Amniotic stem cell (primary cell): Measurements from ENCODE around the gene CPHXL2.
A peak's percentile ranks its signal among the peaks of the same experiment; 100 is the strongest.

Experiments used
- DNase-seq: peaks from one replicate; lab custom pipeline; 2025; lab: John Stamatoyannopoulos, UW

The CPHXL2 gene

DNA sequence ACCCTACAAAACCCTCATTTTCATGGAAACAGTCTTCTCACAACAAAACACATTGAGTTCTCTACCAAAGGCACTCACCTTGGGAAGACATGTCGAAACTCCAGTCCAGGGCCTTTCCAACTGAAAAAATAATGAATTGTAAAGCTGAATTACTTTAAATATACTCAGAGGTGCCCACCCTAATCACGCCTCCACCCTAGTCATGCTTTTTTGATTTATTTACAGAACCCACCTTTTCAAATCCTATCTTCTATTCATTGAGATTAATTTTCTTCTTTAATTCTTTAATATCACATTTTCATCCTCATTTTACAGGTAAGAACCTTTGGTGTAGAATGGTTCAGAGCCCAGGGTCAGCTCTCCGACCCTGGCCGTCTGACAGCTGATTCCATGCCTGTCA is at the start of gene CPHXL2:
CPHXL2 (minus strand) TSS at position 101 of the 400 bp plus-strand sequence; CDS start at position 91, 10 bp downstream.
- no peak for DNase-seq

DNA sequence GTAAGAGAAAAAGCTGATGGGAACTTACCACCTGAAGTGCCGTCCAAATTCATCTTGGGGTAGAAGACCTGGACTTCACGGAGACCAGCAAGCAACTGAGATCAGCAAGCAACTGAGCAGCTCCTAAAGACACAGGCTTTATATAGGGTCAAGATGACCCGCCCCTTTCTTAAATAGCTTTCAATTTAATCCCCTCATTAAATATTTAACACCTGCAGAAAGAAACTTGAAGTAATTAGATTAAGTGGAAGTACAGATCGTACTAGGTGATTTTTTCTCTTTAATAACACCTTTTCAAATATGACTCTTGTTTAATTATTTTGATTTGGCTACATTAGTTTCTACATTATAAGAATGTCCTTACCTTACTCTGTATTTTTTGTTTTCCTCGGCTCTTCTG is 49.6 kb upstream of the CPHXL2 start, which contains the start of gene CPHXL:
CPHXL (minus strand) TSS at position 101 of the 400 bp plus-strand sequence; CDS start at position 53, 48 bp downstream.
- no peak for DNase-seq

DNA sequence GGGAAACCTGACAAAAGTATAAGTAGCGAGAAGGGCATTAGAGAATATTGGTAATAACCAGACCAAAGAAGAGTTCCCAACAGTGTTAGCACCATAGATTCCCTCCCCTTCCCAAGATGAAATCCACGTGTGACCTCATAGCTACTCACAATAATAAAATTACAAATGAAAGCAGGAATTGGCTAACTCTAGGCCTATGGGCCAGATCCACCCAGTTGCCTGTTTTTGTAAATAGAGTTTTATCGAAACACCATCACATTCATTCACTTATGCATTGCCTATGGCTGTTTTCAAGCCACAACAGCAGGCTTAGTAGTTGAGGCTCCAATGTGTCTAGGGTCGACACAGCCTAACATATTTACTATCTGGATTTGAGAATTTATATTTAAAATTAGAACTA is 41.6 kb upstream of the CPHXL2 start:
- DNase-seq: no peak

DNA sequence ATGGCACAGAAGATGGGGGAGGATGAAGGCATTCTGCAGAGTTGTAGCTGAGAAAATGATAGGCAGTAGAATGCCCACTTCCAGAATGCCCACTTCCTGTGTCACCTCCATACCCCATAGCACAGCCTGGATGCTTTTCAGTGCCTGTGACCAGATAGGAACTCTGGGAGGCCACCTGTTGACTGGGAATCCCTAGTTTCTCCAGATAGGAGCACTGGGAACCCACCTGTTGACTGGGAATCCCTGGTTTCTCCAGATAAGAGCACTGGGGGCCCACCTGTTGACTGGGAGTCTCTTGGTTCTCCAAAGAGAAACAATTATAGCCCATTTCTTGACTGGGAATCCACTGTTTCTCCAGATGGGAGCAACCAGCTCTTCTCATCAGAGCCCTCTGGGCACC is 37.9 kb upstream of the CPHXL2 start:
- DNase-seq: no peak

DNA sequence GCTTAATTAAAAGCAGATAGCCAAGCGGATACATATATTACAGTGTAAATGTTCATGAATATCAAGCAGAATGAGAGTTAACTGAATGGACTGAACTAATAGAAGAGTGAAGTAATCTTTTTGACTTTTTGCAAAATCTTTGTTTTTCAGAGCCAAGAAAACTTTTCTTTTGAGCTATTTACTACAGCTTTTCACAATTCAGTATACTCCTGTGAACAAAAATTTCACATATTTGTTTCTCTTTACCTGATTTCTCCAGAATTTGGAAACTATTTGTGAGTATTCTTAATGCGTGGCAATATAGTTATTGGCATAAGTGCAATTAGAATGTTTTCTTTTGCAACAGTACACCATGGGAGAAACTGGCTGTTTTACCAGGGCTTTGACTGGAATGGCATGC is 33.5 kb upstream of the CPHXL2 start:
- no peak for DNase-seq

DNA sequence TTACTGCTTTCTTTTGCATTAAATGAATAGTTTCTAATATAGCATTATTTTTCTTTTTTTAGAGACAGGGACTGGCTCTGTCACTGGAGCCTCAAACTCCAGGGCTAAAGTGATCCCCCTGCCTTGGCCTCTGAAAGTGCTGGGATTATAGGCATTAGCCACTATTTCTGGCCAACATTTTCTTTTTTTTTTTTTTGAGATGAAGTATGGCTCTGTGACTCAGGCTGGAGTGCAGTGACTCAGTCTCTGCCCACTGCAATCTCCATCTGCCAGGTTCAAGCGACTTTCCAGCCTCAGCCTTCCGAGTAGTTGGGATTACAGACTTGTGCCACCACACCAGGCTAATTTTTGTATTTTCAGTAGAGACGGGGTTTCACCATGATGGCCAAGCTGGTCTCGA is 26.5 kb upstream of the CPHXL2 start:
- peak; percentile 6 for DNase-seq

DNA sequence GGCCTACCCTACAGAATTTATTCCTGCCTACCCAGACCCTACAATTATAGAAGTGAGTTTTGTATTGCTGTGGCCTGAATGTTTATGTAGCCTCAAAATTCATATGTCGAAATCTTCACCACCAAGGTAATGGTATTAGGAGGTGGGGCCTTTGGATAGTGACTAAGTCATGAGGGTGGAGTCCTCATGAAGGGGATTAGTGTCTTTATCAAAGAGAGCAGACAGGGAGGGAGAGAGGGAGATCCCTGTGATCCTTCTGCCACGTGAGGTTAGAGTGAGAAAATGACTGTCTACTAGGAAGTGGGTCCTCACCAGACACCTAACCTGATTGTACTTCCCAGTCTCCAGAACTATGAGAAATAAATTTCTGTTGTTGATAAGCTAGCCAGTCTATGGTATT is 25.4 kb upstream of the CPHXL2 start:
- DNase-seq: no peak

DNA sequence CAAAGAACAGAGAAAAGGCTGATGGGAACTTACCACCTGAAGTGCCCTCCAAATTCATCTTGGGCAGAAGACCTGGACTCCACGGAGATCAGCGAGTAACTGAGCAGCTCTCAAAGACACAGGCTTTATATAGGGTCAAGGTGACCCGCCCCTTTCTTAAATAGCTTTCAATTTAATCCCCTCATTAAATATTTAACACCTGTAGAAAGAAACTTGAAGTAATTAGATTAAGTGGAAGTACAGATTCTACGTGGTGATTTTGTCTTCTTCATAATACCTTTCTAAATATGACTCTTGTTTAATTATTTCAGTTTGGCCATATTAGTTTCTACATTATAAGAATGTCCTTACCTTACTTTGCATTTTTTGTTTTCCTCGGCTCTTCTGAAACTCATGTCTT is 24.6 kb upstream of the CPHXL2 start, which contains the start of gene DUXB:
DUXB (minus strand) TSS at position 101 of the 400 bp plus-strand sequence; CDS start at position 58, 43 bp downstream.
- no peak for DNase-seq

DNA sequence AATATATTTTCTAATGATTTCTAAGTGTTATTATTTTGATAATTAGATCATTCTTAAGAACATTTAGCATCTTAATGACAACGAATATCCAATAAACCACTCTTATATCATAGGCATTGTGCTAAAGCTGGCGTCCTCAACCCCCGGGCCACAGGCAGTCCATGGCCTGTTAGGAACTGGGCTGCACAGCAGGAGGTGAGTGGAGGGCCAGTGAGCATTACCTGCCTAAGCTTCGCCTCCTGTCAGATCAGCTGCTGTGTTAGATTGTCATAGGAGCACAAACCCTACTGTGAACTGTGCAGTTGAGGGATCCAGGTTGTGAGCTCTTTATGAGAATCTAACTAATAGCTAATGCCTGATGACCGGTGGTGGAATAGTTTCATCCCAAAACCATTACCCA is 20.8 kb upstream of the CPHXL2 start:
- no peak for DNase-seq

DNA sequence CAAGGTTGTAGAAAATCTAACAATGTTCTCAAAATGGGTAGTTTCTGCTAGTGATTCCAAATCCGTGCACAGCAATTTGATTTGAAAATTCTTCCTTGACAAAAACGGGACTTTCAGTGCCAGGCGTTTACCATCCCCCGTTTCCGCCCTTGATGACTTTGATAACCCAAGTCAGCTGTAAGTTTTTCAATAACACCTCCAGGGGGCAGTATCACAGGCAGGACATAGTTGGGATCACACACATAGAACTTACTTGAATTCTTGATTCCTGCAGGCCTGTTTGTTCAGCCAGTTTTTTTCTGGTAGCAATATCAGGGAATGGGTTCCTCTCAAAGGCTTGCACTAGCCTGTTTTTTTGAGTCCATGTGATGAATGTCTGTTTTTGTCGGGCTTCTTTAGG is 18.9 kb upstream of the CPHXL2 start:
- DNase-seq: no peak

DNA sequence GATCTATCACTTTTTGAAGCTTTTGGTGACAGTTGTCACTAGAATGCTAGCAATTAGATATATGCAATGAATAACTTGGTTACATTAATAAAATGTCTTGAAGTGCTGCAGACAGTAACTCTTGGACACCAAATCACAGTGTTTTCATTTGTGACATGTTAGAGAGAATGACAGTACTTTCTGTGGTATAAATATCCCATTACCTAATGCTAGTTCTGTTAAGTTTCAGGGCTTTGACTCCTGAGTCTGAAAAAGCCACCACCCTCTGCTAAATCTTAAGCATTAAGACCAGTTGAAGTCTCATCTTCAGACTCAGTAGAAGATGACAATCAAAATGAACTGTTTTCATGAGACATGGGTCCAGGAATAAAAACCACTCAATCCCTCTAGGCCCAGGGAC is 10.6 kb upstream of the CPHXL2 start:
- no peak for DNase-seq

DNA sequence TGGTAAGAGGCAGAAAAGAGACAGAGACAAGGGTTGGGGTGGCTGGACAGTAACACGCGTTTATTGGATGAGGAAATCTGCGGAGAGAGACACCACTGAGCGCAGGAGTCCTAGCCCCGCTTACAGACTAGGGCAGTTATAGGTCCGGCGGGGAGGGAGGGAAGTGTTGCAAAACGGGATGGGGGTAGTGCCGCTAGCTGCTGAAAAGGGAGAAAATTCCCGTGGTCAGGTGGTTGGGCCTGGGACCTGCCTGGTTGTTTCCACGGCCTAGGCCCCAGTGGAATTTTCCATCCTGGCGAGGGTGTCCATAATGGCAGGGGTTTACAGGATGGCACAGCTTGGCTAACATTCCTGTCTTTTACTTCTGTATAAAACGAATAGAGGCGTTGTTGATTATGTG is 5.5 kb upstream of the CPHXL2 start:
- DNase-seq: no peak

DNA sequence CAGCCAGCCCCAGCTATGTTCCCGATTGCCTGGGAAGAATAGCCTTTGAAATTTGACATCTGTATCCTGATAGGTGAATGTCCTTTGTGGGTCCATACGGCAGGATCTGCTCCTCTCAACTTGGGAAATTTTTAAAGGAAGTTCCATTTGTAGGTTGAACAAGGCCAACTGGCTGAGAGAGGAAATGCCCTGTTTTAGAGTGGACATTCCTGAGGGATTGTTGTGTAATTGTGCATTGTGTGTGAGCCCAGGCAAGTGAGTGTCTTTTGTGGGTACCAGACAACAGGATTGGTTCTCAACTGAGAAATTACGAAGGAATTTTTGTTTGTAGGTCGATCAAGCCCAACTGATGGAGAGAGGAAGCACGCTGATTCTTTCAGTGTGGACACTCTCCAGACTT is 2.6 kb upstream of the CPHXL2 start:
- DNase-seq: no peak

DNA sequence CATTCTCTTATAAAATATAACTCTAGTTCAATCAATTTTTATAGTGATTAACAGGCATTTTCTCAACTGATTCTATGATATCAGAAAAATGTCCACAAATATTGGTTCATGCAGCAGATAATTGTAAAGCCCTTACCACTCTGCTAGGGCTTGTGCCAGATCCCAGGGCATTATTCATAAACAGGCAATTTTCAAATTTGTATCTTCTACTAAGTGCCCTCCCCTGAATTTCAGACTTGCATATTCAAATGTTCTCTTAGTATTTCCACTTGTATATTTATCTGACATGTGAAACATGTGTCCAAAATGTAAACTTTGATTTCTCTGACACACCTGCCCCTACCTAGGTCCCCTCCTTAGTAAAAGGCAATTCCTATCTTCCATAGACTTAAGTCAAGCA is 9.3 kb downstream of the CPHXL2 start:
- DNase-seq: no peak

DNA sequence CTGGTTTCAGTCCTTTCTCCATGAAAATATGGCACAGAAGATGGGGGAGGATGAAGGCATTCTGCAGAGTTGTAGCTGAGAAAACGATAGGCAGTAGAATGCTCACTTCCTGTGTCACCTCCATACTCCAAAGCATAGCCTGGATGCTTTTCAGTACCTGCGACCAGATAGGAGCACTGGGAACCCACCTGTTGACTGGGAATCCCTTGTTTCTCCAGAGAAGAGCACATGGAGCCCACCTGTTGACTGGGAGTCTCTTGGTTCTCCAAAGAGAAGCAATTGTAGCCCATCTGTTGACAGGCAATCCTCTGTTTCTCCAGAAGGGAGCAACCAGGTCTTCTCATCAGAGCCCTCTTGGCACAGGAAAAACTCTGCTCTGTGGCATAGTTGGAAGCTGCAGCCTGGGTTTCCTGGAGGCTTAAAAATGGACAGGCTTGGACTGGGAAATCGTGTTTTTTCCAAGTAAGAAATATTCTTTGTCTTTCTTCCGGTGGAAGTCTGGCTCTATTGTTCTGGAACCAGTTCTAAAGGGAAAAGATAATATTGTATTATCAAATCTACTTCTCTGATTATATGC is 16.0 kb downstream of the CPHXL2 start:
- no peak for DNase-seq

DNA sequence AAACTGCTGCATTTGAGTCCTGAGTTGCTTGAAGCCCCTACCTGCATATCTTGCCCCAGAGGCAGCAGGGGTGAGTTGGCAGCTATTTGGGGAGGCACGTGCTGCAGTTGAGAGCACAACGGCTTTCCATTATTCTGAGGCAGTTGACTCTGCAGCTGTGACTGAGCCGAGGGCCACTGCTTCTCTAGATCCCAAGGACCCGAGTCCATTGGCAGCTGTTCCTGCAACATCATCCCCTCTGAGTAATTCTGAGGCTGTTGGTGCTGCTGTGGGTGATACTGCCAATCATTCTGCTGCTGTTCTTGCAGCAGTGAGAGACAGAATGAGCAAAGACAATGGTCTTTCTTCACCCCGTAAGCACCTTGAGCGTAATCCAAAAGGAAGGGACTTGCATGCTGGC is 16.5 kb downstream of the CPHXL2 start:
- DNase-seq: no peak

DNA sequence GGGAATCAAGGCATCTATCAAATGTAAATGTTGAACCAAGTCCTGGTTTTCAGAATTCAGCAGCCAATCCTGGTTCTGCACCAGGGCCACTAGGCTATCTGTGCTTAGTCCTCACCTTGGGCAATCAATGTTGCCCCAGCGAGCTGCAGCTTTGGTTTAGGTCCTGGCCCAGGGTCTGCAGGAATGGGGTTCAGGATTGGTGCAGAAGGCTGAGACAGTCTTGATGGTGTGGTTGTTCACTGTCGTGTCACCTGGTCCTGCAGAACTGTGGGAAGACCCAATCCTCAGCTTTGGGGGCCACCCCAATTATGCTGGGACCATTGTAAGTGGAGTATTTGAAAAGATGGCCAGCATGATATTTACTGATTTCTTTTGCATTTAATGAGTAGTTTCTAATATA is 18.6 kb downstream of the CPHXL2 start:
- no peak for DNase-seq

DNA sequence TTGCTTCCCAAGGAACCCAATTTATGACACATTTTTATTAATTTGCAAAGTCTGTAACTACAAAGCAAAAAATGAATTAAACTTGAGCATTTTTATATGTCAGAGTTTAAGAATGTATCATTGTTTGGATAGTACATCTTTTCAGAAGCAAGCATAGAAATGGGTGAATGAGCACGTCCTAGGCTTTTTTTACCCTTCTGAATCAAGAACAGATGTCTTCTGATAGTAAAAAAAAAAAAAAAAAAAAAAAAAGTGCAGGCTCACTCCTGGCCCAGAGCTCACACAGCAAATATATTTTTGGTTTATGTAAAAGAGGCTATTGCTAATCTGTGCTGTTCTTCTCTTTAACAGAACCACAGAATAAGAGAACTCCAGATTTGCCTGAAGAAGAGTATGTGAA is 22.9 kb downstream of the CPHXL2 start:
- peak; percentile 24 for DNase-seq

DNA sequence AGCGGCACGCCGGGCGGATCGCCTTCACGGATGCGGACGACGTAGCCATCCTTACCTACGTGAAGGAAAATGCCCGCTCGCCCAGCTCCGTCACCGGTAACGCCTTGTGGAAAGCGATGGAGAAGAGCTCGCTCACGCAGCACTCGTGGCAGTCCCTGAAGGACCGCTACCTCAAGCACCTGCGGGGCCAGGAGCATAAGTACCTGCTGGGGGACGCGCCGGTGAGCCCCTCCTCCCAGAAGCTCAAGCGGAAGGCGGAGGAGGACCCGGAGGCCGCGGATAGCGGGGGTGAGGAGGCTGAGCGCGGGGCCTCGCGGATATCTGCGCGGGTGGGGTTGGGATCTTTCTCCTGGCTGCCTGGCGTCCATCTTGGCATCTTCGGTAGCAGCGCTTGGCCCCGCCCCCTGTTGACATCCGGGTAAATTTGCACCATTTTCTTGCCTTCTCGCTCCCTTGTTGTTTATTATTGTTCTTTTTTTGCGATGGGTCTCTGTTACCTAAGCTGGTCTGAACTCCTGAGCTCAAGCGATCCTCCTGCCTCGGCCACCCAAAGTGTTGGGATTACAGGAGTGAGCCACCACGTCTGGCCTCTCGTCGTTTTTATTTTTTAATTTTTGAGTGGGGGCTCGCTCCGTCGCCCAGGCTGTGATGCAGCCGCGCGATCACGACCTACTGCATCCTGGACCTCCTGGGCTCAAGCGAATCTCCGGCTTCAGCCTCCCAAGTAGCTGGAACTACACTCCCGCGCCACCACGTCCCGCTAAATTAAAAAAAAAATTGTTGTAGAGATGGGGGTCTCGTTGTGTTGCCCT is 28.3 kb downstream of the CPHXL2 start:
- DNase-seq: peak; percentile 60

DNA sequence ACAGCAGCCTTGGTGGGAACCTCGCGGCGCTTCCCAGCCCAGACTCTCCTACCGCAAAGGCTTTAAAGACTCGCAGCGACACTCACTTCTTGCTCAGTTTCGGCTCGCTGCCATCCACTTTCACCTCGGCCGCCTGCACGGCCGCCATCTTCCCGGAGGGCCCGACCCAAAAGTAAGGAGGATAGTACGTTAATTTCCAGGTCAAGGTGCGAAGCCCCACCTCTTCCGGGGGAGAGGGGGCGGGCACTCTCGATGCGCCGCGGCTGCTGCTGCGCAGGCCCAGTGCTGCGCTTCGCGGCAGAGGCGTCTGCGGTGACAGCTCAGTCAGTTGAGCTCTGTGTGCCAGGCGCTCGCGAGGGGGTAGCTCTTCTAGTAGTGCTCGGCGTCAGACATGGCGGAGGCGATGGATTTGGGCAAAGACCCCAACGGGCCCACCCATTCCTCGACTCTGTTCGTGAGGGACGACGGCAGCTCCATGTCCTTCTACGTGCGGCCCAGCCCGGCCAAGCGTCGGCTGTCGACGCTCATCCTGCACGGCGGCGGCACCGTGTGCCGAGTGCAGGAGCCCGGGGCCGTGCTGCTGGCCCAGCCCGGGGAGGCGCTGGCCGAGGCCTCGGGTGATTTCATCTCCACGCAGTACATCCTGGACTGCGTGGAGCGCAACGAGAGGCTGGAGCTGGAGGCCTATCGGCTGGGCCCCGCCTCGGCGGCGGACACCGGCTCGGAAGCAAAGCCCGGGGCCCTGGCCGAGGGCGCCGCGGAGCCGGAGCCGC is 29.1 kb downstream of the CPHXL2 start, which contains the start of the genes KARS1 and TERF2IP:
KARS1 (minus strand) TSS at position 174 of the 773 bp plus-strand sequence; CDS start at position 148, 26 bp downstream.
TERF2IP (plus strand) TSS at position 282 of the 773 bp plus-strand sequence; CDS start at position 392, 110 bp downstream.
- DNase-seq: peak; percentile 80

DNA sequence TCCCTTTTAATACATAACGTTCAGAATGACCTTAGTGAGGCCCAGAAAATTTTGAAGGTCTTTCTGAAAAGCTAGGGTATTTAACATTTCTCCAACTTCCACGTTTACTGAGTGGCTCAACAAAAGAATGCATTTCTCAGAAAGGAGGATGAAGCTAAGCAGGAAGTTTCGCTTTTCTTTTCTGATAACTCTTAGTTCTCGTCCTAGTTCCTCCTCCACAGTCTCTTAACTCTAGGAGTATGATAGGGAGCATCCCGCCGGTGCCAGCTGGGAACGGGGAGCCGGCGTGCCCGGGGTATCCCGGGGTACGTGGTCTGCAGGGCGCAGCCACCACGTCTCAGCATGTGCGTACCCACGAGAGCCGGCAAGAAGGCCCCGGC is 29.7 kb downstream of the CPHXL2 start:
- no peak for DNase-seq

DNA sequence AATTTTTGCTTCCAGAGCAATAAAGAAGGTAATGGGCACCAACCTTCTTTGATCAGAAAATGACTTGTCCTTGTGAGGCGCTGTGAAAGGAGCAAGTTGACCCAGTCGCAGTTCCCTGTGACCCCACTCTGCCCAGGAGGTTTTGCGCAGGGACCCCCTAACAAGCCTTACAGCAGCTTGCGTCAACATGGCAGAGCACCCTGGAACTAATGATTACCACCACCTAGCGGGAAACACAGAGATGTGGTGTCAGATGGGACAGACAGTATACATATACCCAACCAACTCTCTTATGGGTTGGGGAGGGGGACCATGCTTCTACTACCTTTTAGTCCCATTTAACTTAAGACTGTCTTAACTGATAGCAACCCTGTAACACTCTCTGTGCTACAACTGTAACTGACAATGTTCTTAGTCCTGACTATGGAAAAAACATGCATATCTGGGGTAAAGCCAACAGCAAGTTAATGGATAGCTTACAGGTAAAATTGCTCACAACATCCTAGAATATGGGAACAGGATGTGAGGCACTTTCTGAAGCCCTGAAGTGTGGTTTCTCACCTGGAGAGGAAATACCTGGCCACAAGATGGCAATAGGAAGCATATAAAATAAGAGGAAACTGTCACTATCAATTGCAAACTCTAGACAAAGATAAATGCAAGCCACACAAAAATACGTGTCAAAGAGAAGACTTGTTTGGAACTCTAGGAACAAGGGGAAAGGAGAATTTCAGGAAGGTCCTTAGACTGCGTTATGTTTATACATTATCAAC is 32.4 kb downstream of the CPHXL2 start:
- DNase-seq: no peak
